Chondrocyte (in vitro differentiated cells): ENCODE measurements around the gene TMEM203. TPM values are rescaled to one million over a fixed set of nuclear protein-coding genes. Genes with fewer than 3 reads are reported as not detected.

Source experiments
- DNase-seq: peaks from one replicate; pipeline ENCODE4 v3.0.0; 2021; ENCODE audit warnings: mixed read lengths, low spot score
- H3K27ac Mint-ChIP-seq: one replicate; pipeline ENCODE4 v1.8.0; 2021; ENCODE audit warnings: mild to moderate bottlenecking, moderate library complexity, mixed read lengths; ENCODE audit not compliant: unreplicated experiment
- H3K27me3 Mint-ChIP-seq: 2 replicates; pipeline ENCODE4 v1.8.0; 2021; ENCODE audit warnings: low read depth, mixed read lengths
- H3K36me3 Mint-ChIP-seq: 2 replicates; pipeline ENCODE4 v1.8.0; 2021; ENCODE audit warnings: low read depth, mixed read lengths
- H3K4me1 Mint-ChIP-seq: 2 replicates; pipeline ENCODE4 v1.8.0; 2021; ENCODE audit warnings: low read depth, mild to moderate bottlenecking, mixed read lengths
- H3K4me3 Mint-ChIP-seq: one replicate; pipeline ENCODE4 v1.8.0; 2021; ENCODE audit warnings: mild to moderate bottlenecking, moderate library complexity, mixed read lengths; ENCODE audit not compliant: unreplicated experiment
- H3K9me3 Mint-ChIP-seq: 2 replicates; pipeline ENCODE4 v1.8.0; 2021; ENCODE audit warnings: low read depth, mixed read lengths
- total RNA-seq: library from RNA; stranded (reverse); gene quantifications from 3 replicates; pipeline ENCODE4 v1.2.1, GENCODE V29; 2021
- TF ChIP-seq, protein P1 (sequence below): fragments of 200-600 bp; sonication (generic); IDR thresholded peaks from 2 replicates; pipeline ENCODE4 v1.5.0; 2021; ENCODE audit warnings: antibody characterized with exemption, mild to moderate bottlenecking, moderate library complexity

Gene TMEM203
- total RNA-seq, 1 donor from 2014 or later = 34.9 TPM

DNA sequence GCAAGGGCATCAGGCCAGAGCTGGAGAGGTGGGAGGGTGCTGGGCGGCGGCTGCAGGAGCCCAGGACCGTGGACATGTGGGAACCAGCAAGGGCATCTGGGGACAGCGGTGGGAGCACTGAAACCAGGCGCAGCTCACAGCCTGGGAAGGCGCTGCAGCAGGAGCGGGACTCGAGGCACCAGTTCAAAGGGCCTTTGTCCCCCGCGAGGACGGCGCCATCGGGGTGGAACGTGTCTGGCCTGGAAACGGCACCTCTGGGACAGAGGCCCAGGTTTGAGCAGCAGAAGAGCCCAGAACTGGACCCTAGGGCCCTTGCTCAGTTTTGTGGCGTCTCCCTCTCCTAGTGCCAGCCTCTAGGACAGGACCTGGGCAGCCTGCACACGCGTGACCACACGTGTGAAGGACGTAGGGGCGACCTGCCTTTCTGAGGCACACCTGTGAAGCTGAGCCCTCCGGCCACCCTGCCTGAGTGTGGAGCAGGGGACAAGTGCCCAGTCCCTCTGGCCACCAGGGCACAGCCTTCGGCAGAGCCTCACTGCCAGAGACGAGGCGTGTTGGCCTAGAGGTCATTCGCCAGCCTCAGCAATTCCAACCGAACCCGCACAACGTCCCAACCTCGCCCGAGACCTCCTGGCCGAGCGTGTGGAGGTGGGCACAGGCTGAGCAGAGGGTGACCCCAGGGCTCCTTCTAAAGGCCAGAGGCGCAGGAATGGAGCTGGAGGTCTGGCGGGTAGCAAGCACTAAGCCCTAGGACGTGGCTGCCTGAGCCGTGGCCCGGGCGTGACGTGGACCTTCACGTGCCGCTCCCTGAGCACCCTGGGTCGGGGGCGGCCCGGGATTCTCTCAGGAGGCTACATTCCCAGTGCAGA lies 31.4 kb downstream of the TMEM203 start:
- TF ChIP-seq, protein P1, sequence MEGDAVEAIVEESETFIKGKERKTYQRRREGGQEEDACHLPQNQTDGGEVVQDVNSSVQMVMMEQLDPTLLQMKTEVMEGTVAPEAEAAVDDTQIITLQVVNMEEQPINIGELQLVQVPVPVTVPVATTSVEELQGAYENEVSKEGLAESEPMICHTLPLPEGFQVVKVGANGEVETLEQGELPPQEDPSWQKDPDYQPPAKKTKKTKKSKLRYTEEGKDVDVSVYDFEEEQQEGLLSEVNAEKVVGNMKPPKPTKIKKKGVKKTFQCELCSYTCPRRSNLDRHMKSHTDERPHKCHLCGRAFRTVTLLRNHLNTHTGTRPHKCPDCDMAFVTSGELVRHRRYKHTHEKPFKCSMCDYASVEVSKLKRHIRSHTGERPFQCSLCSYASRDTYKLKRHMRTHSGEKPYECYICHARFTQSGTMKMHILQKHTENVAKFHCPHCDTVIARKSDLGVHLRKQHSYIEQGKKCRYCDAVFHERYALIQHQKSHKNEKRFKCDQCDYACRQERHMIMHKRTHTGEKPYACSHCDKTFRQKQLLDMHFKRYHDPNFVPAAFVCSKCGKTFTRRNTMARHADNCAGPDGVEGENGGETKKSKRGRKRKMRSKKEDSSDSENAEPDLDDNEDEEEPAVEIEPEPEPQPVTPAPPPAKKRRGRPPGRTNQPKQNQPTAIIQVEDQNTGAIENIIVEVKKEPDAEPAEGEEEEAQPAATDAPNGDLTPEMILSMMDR = no peak
- Mint-ChIP-seq H3K27me3 (peaks cover 4% of the 10 kb centered on the region), H3K27ac (no peak overlapping the region), H3K9me3 (no peaks in the 10 kb centered on the region), H3K36me3 (peaks cover 4% of the 10 kb centered on the region), H3K4me3 (no peak overlapping the region), H3K4me1 (no peaks in the 10 kb centered on the region)
- no peak for DNase-seq

DNA sequence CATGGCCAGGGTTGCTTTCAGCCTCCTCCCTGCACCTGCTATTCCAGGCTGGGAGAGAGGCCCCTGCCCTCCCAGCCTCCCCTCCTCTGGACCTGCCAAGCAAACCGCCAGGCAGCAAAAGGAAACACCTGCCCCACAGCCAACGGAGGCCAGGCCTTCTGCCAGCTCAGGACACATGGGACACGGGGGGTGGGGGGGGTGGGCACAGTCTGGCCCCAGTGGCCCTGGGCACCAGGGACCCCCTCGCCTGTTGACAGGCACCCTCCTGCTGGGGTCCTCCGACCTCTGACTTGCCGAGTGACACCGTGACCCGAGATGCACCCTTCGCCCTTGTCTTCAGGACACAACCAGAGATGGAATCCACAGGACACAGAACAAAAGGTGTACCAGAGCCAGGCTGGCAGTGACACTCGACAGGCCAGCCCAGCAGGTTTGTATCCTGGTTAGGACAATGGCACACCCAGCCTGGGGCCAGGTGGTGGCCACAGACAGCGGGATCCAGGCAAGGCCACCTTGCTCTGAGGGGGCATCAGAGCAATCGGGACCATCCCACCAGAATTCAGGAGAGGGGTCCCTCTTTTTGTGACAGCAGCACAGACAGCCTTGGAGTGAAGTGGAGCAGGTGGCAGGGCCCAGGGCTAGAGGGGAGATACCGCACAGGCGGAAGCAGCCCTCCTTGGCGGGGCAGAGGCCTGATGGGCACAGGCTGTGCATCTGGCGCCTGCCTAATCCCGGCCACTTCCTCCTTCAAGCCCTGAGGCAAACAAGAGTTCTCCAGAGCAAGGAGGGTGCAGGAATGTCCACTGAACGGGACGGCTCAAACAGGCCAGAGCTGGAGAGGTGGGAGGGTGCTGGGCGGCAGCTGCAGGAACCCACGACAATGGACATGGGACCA lies 32.3 kb downstream of the TMEM203 start:
- DNase-seq = no peak
- Mint-ChIP-seq H3K27ac (no peak overlapping the region), H3K9me3 (no peaks in the 10 kb centered on the region), H3K4me3 (no peak overlapping the region), H3K27me3 (peaks cover 6% of the 10 kb centered on the region), H3K4me1 (peaks cover 3% of the 10 kb centered on the region), H3K36me3 (peaks cover 4% of the 10 kb centered on the region)
- TF ChIP-seq, protein P1 = no peak

DNA sequence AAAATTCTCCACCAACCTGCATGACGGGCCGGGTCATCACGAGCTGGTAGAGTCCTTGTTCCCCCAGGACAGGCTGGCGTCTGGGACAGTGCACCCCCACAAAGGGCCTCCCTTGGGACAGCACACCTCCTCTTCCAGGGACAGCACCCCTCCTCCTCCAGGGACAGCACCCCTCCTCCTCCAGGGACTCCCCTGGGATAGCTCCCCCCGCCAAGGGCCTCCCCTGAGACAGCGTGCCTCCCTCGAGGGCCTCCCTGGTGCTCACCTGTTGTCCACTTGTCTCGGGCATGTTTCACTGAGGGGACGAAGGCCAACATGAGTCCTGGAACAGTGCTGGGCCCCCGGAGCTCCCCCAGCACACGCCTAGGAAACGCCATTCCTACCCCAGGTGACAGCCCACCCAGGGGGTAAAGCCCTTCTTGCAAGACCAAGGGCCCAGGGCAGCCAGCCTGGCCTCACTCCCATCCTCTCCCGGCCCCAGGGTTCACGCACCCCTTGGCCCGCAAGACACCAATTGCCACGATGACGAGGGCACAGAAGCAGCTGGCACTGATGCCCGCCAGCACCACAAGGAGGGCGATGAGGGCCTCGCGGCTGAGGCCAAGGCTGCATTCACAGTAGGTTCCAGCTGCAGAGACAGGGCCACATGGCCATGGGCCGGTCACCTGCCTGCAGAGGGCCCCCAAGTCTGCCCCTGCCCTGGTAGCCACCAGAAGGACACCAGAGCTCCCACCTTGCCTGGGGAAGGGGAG lies 34.1 kb downstream of the TMEM203 start:
- no peaks in the 10 kb centered on the region for H3K9me3 Mint-ChIP-seq
- H3K27me3 Mint-ChIP-seq = peaks cover 13% of the 10 kb centered on the region
- no peak overlapping the region for H3K4me3 Mint-ChIP-seq
- TF ChIP-seq, protein P1 = no peak
- H3K27ac Mint-ChIP-seq = no peak overlapping the region
- no peak for DNase-seq
- H3K36me3 Mint-ChIP-seq = no peaks in the 10 kb centered on the region
- H3K4me1 Mint-ChIP-seq = peaks cover 3% of the 10 kb centered on the region

DNA sequence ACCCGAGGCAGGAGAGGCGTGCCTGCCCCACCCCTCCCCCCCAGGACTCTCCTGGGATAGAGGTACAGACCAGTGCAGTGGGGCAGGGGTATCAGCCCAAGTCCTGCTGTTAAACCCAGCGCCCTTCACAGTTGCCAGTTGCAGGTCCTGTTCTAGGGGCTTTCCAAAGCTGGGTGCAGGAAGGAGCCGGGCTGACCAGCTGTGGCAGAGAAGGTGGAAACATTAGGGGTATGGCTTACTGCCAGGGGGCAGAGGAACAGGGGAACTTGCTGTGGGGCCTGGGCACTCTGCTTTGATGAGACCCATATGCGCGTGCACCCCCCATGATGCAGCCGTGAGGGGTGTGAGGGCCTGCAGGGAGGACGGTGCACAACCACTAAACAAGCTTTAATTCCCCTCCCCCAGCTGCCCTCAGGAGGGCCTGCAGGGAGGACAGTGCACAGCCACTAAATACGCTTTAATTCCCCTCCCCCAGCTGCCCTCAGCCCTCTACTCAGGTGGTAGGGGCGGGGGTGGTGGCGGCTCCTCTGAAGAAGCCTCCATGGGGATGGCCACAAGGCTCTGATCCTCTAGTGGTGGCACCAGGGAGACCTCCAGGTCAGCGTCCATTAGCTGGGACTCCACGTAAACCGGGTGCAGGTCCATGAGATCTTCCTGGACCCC lies 34.8 kb downstream of the TMEM203 start:
- H3K27ac Mint-ChIP-seq = no peak overlapping the region

More for the DNA sequence above, 34.8 kb downstream of the TMEM203 start:
- no peaks in the 10 kb centered on the region for H3K36me3 Mint-ChIP-seq
- TF ChIP-seq, protein P1 = no peak
- H3K4me1 Mint-ChIP-seq = peaks cover 3% of the 10 kb centered on the region
- no peak overlapping the region for H3K4me3 Mint-ChIP-seq
- peaks cover 13% of the 10 kb centered on the region for H3K27me3 Mint-ChIP-seq
- no peaks in the 10 kb centered on the region for H3K9me3 Mint-ChIP-seq
- no peak for DNase-seq
